Breast epithelium (tissue), 3 donors: ENCODE measurements around the gene BLNK.

Experiments
- POLR2A ChIP-seq: fragments of 450-650 bp; IDR thresholded peaks from one replicate; pipeline ENCODE4 v1.6.1; 2016; ENCODE audit warnings: antibody characterized with exemption, mild to moderate bottlenecking, moderate library complexity
- POLR2AphosphoS5 ChIP-seq, 3 donors: sonication (generic); formaldehyde crosslinking; IDR thresholded peaks; one replicate each; pipeline ENCODE4 v1.6.1; 2017; ENCODE audit warnings: antibody characterized with exemption in 3 of 3
- TF ChIP-seq, protein P1 (sequence below), 3 donors: fragments of 450-650 bp; IDR thresholded peaks; one replicate each; pipeline ENCODE4 v1.5.1; 2016 to 2017; ENCODE audit warnings: antibody characterized with exemption in 3 of 3, mild to moderate bottlenecking in 3 of 3, moderate library complexity in 3 of 3

DNA sequence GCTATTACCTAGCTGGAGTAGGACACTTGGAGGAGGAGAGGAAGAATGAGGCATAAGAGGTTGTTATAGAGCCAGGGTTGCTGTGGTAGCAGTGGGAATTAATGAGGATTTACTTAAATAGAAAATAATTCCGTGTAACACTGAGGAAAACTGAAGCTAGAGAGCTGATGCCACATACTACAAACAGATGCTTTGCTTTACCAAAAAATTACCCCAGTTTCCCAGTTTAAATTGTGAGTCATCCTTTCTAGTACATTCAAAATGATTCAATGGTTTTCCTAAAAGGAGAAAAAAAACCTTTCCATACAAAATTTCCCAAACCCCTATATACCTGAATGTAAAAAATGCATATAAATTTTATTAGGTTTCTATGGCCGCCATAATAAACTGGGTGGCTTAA is 82.9 kb downstream of the BLNK start:
- TF ChIP-seq, protein P1, sequence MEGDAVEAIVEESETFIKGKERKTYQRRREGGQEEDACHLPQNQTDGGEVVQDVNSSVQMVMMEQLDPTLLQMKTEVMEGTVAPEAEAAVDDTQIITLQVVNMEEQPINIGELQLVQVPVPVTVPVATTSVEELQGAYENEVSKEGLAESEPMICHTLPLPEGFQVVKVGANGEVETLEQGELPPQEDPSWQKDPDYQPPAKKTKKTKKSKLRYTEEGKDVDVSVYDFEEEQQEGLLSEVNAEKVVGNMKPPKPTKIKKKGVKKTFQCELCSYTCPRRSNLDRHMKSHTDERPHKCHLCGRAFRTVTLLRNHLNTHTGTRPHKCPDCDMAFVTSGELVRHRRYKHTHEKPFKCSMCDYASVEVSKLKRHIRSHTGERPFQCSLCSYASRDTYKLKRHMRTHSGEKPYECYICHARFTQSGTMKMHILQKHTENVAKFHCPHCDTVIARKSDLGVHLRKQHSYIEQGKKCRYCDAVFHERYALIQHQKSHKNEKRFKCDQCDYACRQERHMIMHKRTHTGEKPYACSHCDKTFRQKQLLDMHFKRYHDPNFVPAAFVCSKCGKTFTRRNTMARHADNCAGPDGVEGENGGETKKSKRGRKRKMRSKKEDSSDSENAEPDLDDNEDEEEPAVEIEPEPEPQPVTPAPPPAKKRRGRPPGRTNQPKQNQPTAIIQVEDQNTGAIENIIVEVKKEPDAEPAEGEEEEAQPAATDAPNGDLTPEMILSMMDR (IDR thresholded peaks at IDR 0.05), result no peak
- TF ChIP-seq POLR2A, result no peak
- no peak for TF ChIP-seq POLR2AphosphoS5 (IDR thresholded peaks at IDR 0.05)
